Heart left ventricle (tissue), 16 donors: ENCODE data around the gene PRKCB. TPM values are rescaled to one million over a fixed set of nuclear protein-coding genes. Genes with fewer than 3 reads are reported as not detected.

Source experiments
- ATAC-seq, 4 donors: fragments of 200-7000 bp; cut with Tn5 transposase; one replicate each; pipeline ENCODE4 v1.9.1; 2020 to 2022; ENCODE audit warnings: moderate library complexity in 4 of 4, mild to moderate bottlenecking in 3 of 4, moderate number of reproducible peaks in 1 of 4
- DNase-seq, 5 donors: peaks; one replicate each; pipeline ENCODE4 v3.0.0-alpha.2; 2020
- H3K27ac ChIP-seq, 12 donors: fragments of 200-600 bp; sonication (generic) in 4 of 12; one replicate each; pipeline versions ENCODE4 v1.5.0 to v1.8.0; 2016 to 2022; ENCODE audit warnings: mild to moderate bottlenecking in 2 of 12
- H3K27me3 ChIP-seq, 9 donors: fragments of 200-600 bp; sonication (generic) in 2 of 9; one replicate each; pipeline versions ENCODE4 v1.5.1 to v1.8.0; 2016 to 2022; ENCODE audit warnings: mild to moderate bottlenecking in 3 of 9
- H3K36me3 ChIP-seq, 9 donors: fragments of 200-600 bp; sonication (generic) in 2 of 9; one replicate each; pipeline versions ENCODE4 v1.5.0 to v1.8.0; 2018 to 2022; ENCODE audit warnings: mild to moderate bottlenecking in 2 of 9
- H3K4me1 ChIP-seq, 12 donors: fragments of 200-600 bp; sonication (generic) in 4 of 12; one replicate each; pipeline versions ENCODE4 v1.5.0 to v1.8.0; 2016 to 2022; ENCODE audit warnings: mild to moderate bottlenecking in 3 of 12
- H3K4me3 ChIP-seq, 12 donors: fragments of 200-600 bp; sonication (generic) in 4 of 12; one replicate each; pipeline versions ENCODE4 v1.5.0 to v1.8.0; 2017 to 2022; ENCODE audit warnings: mild to moderate bottlenecking in 9 of 12, moderate library complexity in 4 of 12
- H3K9me3 ChIP-seq, 12 donors: fragments of 200-600 bp; sonication (generic) in 4 of 12; one replicate each; pipeline versions ENCODE4 v1.5.0 to v1.8.0; 2016 to 2022; ENCODE audit warnings: mild to moderate bottlenecking in 1 of 12
- POLR2A ChIP-seq, 2 donors: fragments of 450-650 bp; IDR thresholded peaks; one replicate each; pipeline ENCODE4 v1.6.1; 2017; ENCODE audit warnings: antibody characterized with exemption in 2 of 2, mild to moderate bottlenecking in 2 of 2, moderate library complexity in 2 of 2
- WGBS, 4 donors: extraction: QIAGEN DNeasy Blood & Tissue Kit in 2 of 4; methylation state at CpG; one replicate each; pipeline versions ENCODE4 v1.1.5 to v1.1.7; 2013 to 2018; 5-methylcytosine and 5-hydroxymethylcytosine counted together
- intact Hi-C, 10 donors: fragments of 100-400 bp; cut with DNase I; formaldehyde crosslinking; loops; one replicate each; pipeline versions ENCODE4 v1.11.1 to v1.14.2; 2022
- polyA plus RNA-seq, 2 donors: library from polyadenylated mRNA; stranded (reverse); fragments of 200-250 nt; gene quantifications; one replicate each; pipeline ENCODE4 v1.2.3, GENCODE V29; 2013
- total RNA-seq, 9 donors: library from RNA; depleted of rRNA in 2 of 9; stranded (reverse); fragments of >200 nt in 2 of 9; fragmentation: NEBNext Ultra II Directional in 3 of 9; extraction: Animal tissue kit (Norgen Biotek cat#: 25700) in 3 of 9; gene quantifications; one replicate each; pipeline versions ENCODE4 v1.1.0 to v1.2.4, GENCODE V29; 2016 to 2023
- TF ChIP-seq, protein P1 (sequence below), 12 donors: fragments of 200-600 bp; sonication (generic) in 4 of 12; IDR thresholded peaks; one replicate each; pipeline versions ENCODE4 v1.5.0 to v1.8.0; 2018 to 2022; ENCODE audit warnings: antibody characterized with exemption in 12 of 12, mild to moderate bottlenecking in 5 of 12
- donor health status: ischemic (EF 13 %, LVEDD 7.1; RV severe dilation, severe dysfunction).
- donor health status: healthy with polysubstance abuse.
- donor health status: DM: no; HTN: yes; CAD: no.
- donor health status: DM: no; HTN: no; CAD: no.
- donor health status: ischemic (EF 25% LVEDD 6.9; RV normal size, moderate dysfunction).
- donor health status: ischemic (EF 25% LVEDD 5.7; RV mildly dilated, moderate dysfunction).
- donor health status: healthy.
- donor health status: DM: yes; HTN: yes; CAD: no.
- donor health status: ischemic (EF 35%, LVEDD 5.7; RV mildly dilated, moderate dysfunction).
- donor health status: nonischemic (EF 11% LVEDD 7.7; RV severe dilation, severe dysfunction).
- donor health status: DM: yes; HTN: yes; CAD: no.
- donor health status: PGD.
- donor health status: ischemic (EF 29% LVEDD 5.4; RV normal size, mild dysfunction).
- donor health status: nonischemic (EF 23%, LVEDD 6.1; RV moderate dilation, normal function).

Gene PRKCB
- total and polyA plus RNA-seq, 11 donors = 0.30 to 18.4 (median 1.7) TPM

DNA sequence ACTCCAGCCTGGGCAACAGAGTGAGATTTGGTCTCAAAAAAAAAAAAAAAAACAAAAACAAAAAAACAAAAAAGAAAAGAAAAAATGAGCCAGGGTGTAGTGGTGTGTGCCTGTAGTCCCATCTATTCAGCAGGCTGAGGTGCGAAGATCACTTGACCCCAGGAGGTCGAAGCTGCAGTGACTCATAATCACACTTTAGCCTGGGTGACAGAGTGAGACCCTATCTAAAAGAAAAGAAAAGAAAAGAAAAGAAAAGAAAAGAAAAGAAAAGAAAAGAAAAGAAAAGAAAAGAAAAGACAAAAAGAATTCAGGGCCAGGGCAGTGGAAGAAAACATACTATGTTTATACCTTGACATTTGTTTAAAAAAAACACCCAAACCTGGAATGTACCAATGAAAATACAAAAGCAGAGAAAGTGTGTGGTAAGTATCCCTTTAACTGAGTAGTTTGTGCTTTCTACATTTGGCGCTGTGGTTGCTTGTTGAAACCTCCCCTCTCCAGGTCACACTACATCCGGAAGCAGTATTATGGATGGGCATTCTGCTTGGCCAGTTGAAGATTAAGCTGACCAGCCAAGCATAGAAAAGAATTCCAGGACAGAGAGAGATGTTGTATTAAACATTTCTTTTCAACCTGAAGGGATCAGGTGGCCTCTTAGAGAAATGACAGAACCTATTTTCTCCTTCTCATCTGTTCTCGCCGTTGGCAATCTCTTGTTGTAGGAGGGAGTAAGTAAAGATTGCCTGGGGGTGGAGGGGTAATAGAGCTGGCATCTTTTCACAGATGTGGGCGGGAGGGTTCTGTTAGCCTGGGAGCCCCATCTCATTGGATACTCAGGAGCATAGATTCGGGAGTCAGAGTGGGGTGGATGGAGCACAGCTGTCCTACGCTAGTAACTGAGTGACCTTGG, 12.1 kb upstream of the PRKCB start:
- H3K4me3 ChIP-seq = no peak overlapping the region
- no peak for ATAC-seq

DNA sequence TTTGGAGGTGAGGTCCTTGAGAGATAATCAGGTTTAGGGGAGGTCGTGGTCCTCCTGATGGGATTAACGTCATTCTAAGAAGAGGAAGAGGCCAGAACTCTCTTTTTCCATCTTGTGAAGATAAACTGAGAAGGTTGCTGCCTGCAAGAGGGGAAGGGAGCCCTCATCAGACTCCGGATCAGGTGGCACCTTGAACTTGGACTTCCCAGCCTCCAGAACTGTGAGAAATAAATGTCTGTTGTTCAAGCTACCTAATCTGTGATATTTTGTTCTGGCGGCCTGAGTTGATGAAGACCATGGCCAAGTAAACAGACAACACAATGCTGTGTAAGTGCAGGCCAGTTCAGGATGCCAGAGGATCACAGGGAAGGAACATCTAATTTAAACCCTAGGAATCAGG, 10.9 kb upstream of the PRKCB start:
- H3K4me3 ChIP-seq = no peak overlapping the region
- intact Hi-C loops = loop anchor here in 1 of 10 donors (10.0 kb wide), 1 partner anchor 80 kb away; no protein-coding TSS in a partner anchor
- 51 to 71% (median 57%) methylated on average over 4 of the region's 4 CpGs for WGBS, 4 donors
- no peak overlapping the region for H3K27ac ChIP-seq
- DNase-seq = no peak
- peaks cover 0 to 13% (median 6%) of the 10 kb centered on the region in 12 donors for H3K9me3 ChIP-seq
- peaks cover 0 to 12% (median 0%) of the 10 kb centered on the region in 9 donors for H3K27me3 ChIP-seq
- no peaks in the 10 kb centered on the region for H3K36me3 ChIP-seq
- ATAC-seq = no peak
- TF ChIP-seq, protein P1, sequence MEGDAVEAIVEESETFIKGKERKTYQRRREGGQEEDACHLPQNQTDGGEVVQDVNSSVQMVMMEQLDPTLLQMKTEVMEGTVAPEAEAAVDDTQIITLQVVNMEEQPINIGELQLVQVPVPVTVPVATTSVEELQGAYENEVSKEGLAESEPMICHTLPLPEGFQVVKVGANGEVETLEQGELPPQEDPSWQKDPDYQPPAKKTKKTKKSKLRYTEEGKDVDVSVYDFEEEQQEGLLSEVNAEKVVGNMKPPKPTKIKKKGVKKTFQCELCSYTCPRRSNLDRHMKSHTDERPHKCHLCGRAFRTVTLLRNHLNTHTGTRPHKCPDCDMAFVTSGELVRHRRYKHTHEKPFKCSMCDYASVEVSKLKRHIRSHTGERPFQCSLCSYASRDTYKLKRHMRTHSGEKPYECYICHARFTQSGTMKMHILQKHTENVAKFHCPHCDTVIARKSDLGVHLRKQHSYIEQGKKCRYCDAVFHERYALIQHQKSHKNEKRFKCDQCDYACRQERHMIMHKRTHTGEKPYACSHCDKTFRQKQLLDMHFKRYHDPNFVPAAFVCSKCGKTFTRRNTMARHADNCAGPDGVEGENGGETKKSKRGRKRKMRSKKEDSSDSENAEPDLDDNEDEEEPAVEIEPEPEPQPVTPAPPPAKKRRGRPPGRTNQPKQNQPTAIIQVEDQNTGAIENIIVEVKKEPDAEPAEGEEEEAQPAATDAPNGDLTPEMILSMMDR (IDR thresholded peaks at IDR 0.05) = no peak
- no peak for TF ChIP-seq POLR2A (IDR thresholded peaks at IDR 0.05)
- peaks cover 0 to 25% (median 0%) of the 10 kb centered on the region in 12 donors for H3K4me1 ChIP-seq

More for the DNA sequence above, 12.1 kb upstream of the PRKCB start:
- no peaks in the 10 kb centered on the region for H3K36me3 ChIP-seq
- WGBS, 4 donors = 69 to 71% (median 70%) methylated on average over 9 of the region's 9 CpGs
- H3K9me3 ChIP-seq = peaks cover 0 to 2% (median 0%) of the 10 kb centered on the region in 12 donors
- intact Hi-C loops = loop anchor here in 1 of 10 donors (10.0 kb wide), 1 partner anchor 81 kb away; no protein-coding TSS in a partner anchor
- no peak for TF ChIP-seq POLR2A (IDR thresholded peaks at IDR 0.05)
- TF ChIP-seq, protein P1 (IDR thresholded peaks at IDR 0.05) = no peak
- H3K27me3 ChIP-seq = peaks cover 0 to 18% (median under 1%) of the 10 kb centered on the region in 9 donors
- DNase-seq = no peak
- H3K27ac ChIP-seq = no peak overlapping the region
- peaks cover 0 to 25% (median 0%) of the 10 kb centered on the region in 12 donors for H3K4me1 ChIP-seq

DNA sequence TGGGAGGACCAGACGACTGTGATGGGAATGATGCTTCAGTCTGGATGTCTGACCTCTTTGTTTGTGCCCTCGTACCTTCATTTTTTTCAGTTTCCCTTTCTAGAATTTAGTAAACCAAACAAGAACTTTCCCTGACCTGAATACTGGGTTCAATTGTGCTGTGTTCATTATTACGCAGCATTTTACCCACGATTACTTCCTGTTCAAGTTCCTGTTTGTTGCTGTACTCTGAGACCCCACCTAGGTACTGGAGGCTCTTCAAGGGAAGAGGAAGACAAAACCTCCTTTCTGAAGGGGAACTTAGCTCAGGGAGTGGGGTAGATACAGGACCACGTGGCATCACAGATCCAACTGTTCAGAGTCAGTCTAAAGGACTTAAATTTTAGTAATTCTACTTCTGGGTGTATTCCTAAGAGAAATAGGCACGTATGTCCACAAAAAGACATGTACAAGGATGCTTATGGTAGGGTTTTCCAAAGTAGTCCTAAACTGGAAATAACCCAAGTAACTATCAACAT, 9.2 kb upstream of the PRKCB start:
- ATAC-seq = peak in 3 of 4 donors; percentile 47 to 80 (median 62)
- H3K4me3 ChIP-seq = peak overlapping the region in 1 of 12 donors; percentile 18
- TF ChIP-seq, protein P1 (IDR thresholded peaks at IDR 0.05) = no peak
- H3K36me3 ChIP-seq = no peaks in the 10 kb centered on the region
- WGBS, 4 donors = 40 to 48% (median 45%) methylated on average over 6 of the region's 6 CpGs
- H3K27me3 ChIP-seq = no peaks in the 10 kb centered on the region
- intact Hi-C loops = loop anchor here in 1 of 10 donors (10.0 kb wide), 1 partner anchor 78 kb away; no protein-coding TSS in a partner anchor
- peak overlapping the region in 2 of 12 donors; percentile 46 to 77 for H3K27ac ChIP-seq
- peaks cover 0 to 25% (median 0%) of the 10 kb centered on the region in 12 donors for H3K4me1 ChIP-seq
- DNase-seq = no peak
- H3K9me3 ChIP-seq = peaks cover 0 to 24% (median 13%) of the 10 kb centered on the region in 12 donors

DNA sequence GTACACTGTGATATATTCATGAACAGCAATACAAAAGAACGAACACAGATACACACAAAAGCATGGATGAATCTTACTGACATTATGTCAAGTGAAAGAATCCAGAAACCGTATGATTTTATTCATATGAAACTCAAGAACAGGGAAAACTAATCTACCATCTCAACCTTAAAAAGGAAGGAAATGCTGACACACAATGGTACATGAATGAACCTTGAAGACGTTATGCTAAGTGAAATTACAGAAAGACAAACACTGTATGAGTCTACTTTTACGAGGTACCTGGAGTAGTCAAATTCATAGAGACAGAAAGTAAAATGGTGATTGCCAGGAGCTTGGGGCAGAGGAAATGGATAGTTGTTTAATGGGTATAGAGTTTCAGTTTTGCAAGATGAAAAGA, 8.7 kb upstream of the PRKCB start:
- intact Hi-C loops = loop anchor here in 1 of 10 donors (10.0 kb wide), 1 partner anchor 78 kb away; no protein-coding TSS in a partner anchor
- H3K9me3 ChIP-seq = peaks cover 0 to 24% (median 13%) of the 10 kb centered on the region in 12 donors
- H3K36me3 ChIP-seq = no peaks in the 10 kb centered on the region
- TF ChIP-seq POLR2A (IDR thresholded peaks at IDR 0.05) = no peak
- TF ChIP-seq, protein P1 (IDR thresholded peaks at IDR 0.05) = no peak
- WGBS, 4 donors = 47 to 56% (median 54%) methylated on average over 4 of the region's 4 CpGs
- ATAC-seq (no peak), DNase-seq (no peak)
- peaks cover 0 to 25% (median 0%) of the 10 kb centered on the region in 12 donors for H3K4me1 ChIP-seq
- H3K4me3 ChIP-seq = no peak overlapping the region
- peak overlapping the region in 2 of 12 donors; percentile 46 to 77 for H3K27ac ChIP-seq
- H3K27me3 ChIP-seq = no peaks in the 10 kb centered on the region
